ENCODE measurements around the gene FAM177A1.

GRCh38 chr14:35046048-35046750 is at the start of gene FAM177A1:
- TF ChIP-seq CTCF (IDR thresholded peaks at IDR 0.05) = no peak
- TF ChIP-seq EZH2 (IDR thresholded peaks at IDR 0.05) = no peak
- no peak for TF ChIP-seq EZH2phosphoT487 (IDR thresholded peaks at IDR 0.05)
